Stomach (tissue), 9 donors: Measurements from ENCODE around the gene FREM1. TPM values are rescaled to one million over a fixed set of nuclear protein-coding genes. Genes with fewer than 3 reads are reported as not detected.

Experiments used
- DNase-seq, 2 donors: peaks; one replicate each; pipeline versions ENCODE4 v3.0.0 to v3.0.0-alpha.2; 2013 to 2019
- H3K27ac ChIP-seq, 5 donors: fragments of 200-600 bp in 4 of 5; sonication (generic) in 4 of 5; one replicate each; pipeline ENCODE4 v1.5.1; 2013 to 2019; ENCODE audit warnings: mild to moderate bottlenecking in 1 of 5, moderate library complexity in 1 of 5
- H3K27me3 ChIP-seq, 3 donors: fragments of 200-600 bp; sonication (generic); one replicate each; pipeline ENCODE4 v1.5.1; 2017 to 2019; ENCODE audit warnings: mixed run types in 1 of 3
- H3K36me3 ChIP-seq, 4 donors: fragments of 200-600 bp; sonication (generic); 1 replicate in 3 of 4; 2 replicates in 1 of 4; pipeline ENCODE4 v1.5.1; 2016 to 2019
- H3K4me1 ChIP-seq, 4 donors: fragments of 200-600 bp; sonication (generic); one replicate each; pipeline ENCODE4 v1.5.1; 2016 to 2019
- H3K4me3 ChIP-seq, 4 donors: fragments of 200-600 bp; sonication (generic) in 3 of 4; one replicate each; pipeline ENCODE4 v1.5.1; 2016 to 2019; ENCODE audit warnings: mild to moderate bottlenecking in 1 of 4
- H3K9me3 ChIP-seq, 4 donors: fragments of 200-600 bp; sonication (generic); one replicate each; pipeline ENCODE4 v1.5.1; 2016 to 2019
- CTCF ChIP-seq, 7 experiments: fragments of 450-650 bp in 4 of 7; fragments of 200-600 bp in 3 of 7; sonication (generic) in 3 of 7; IDR thresholded peaks; one replicate each; pipeline ENCODE4 v1.5.1; 2016 to 2019; ENCODE audit warnings: antibody characterized with exemption in 7 of 7, control low read depth in 2 of 7, mild to moderate bottlenecking in 1 of 7
- EP300 ChIP-seq: sonication (generic); formaldehyde crosslinking; IDR thresholded peaks from one replicate; pipeline ENCODE4 v1.6.1; 2017; ENCODE audit warnings: antibody characterized with exemption
- POLR2A ChIP-seq, 4 donors: fragments of 450-650 bp; IDR thresholded peaks; one replicate each; pipeline ENCODE4 v1.6.1; 2016; ENCODE audit warnings: antibody characterized with exemption in 4 of 4, control low read depth in 2 of 4, mild to moderate bottlenecking in 1 of 4, moderate library complexity in 1 of 4
- POLR2AphosphoS5 ChIP-seq, 3 donors: sonication (generic); formaldehyde crosslinking; IDR thresholded peaks; one replicate each; pipeline ENCODE4 v1.6.1; 2016; ENCODE audit warnings: antibody characterized with exemption in 3 of 3
- WGBS, 5 donors: extraction: QIAGEN DNeasy Blood & Tissue Kit in 3 of 5; methylation state at CpG; one replicate each; pipeline versions ENCODE4 v1.1.5 to v1.1.7; 2013 to 2018; 5-methylcytosine and 5-hydroxymethylcytosine counted together
- intact Hi-C: fragments of 100-400 bp; cut with DNase I; formaldehyde crosslinking; loops from one replicate; pipeline ENCODE4 v1.15.1; 2023; ENCODE audit warnings: low total_unique reads
- polyA plus RNA-seq, 3 donors: library from polyadenylated mRNA; stranded (reverse); fragments of 200-250 nt; gene quantifications; one replicate each; pipeline ENCODE4 v1.2.3, GENCODE V29; 2013
- total RNA-seq, 5 donors: library from RNA; depleted of rRNA; stranded (reverse); fragments of >200 nt; gene quantifications; one replicate each; pipeline versions ENCODE4 v1.1.0 to v1.2.3, GENCODE V29; 2014 to 2016
- donor health status: healthy with polysubstance abuse.
- donor health status: Bipolar disorder and iron deficiency.
- donor health status: healthy.

Gene FREM1
- total and polyA plus RNA-seq, 8 donors, result 0.12 to 14.7 (median 0.58) TPM; not detected in 1

GRCh38 chr9:14866200-14866749 is 44.0 kb downstream of the FREM1 start:
- TF ChIP-seq EP300 (no peak), POLR2AphosphoS5 (IDR thresholded peaks at IDR 0.05) (no peak), CTCF (IDR thresholded peaks at IDR 0.05) (no peak), POLR2A (IDR thresholded peaks at IDR 0.05) (no peak)
- Histone ChIP-seq H3K4me3 (no peak overlapping the region), H3K27me3 (no peaks in the 10 kb centered on the region), H3K9me3 (no peaks in the 10 kb centered on the region), H3K4me1 (peaks cover 0 to 5% (median 2%) of the 10 kb centered on the region in 4 donors), H3K36me3 (no peaks in the 10 kb centered on the region), H3K27ac (no peak overlapping the region)
- no peak for DNase-seq
- WGBS, 5 donors, result 86 to 97% (median 90%) methylated on average over 2 of the region's 2 CpGs
- intact Hi-C loops, result no loop called here

GRCh38 chr9:14864309-14864708 is 45.9 kb downstream of the FREM1 start:
- TF ChIP-seq EP300 (no peak), POLR2AphosphoS5 (IDR thresholded peaks at IDR 0.05) (no peak), POLR2A (IDR thresholded peaks at IDR 0.05) (no peak)
- Histone ChIP-seq H3K36me3 (no peaks in the 10 kb centered on the region), H3K9me3 (no peaks in the 10 kb centered on the region), H3K4me1 (peaks cover 0 to 3% (median 0%) of the 10 kb centered on the region in 4 donors), H3K4me3 (no peak overlapping the region), H3K27me3 (no peaks in the 10 kb centered on the region), H3K27ac (no peak overlapping the region)
- intact Hi-C loops, result no loop called here
- 88 to 96% (median 94%) methylated on average over 1 of the region's 1 CpG for WGBS, 5 donors
- no peak for DNase-seq

- TF ChIP-seq POLR2AphosphoS5 (IDR thresholded peaks at IDR 0.05) (no peak), CTCF (IDR thresholded peaks at IDR 0.05) (no peak), EP300 (no peak), POLR2A (IDR thresholded peaks at IDR 0.05) (no peak)
- Histone ChIP-seq H3K36me3 (no peaks in the 10 kb centered on the region), H3K27ac (no peak overlapping the region), H3K27me3 (no peaks in the 10 kb centered on the region), H3K4me1 (no peaks in the 10 kb centered on the region), H3K9me3 (no peaks in the 10 kb centered on the region), H3K4me3 (no peak overlapping the region)
- no peak for DNase-seq
- 92 to 98% (median 96%) methylated on average over 3 of the region's 3 CpGs for WGBS, 5 donors
- intact Hi-C loops, result no loop called here
Observed at GRCh38 chr9:14863402-14863801, 46.8 kb downstream of the FREM1 start.

GRCh38 chr9:14857449-14858305 is 52.6 kb downstream of the FREM1 start:
- 88 to 92% (median 91%) methylated on average over 7 of the region's 7 CpGs for WGBS, 5 donors
- Histone ChIP-seq H3K4me3 (no peak overlapping the region), H3K27me3 (no peaks in the 10 kb centered on the region), H3K4me1 (no peaks in the 10 kb centered on the region), H3K36me3 (no peaks in the 10 kb centered on the region), H3K27ac (no peak overlapping the region), H3K9me3 (no peaks in the 10 kb centered on the region)
- no peak for DNase-seq
- no peak for TF ChIP-seq POLR2A (IDR thresholded peaks at IDR 0.05)
- intact Hi-C loops, result no loop called here

GRCh38 chr9:14849851-14850250 is 60.4 kb downstream of the FREM1 start:
- intact Hi-C loops, result no loop called here
- Histone ChIP-seq H3K27ac (no peak overlapping the region), H3K4me3 (no peak overlapping the region), H3K27me3 (no peaks in the 10 kb centered on the region), H3K36me3 (peaks cover 0 to 7% (median 0%) of the 10 kb centered on the region in 4 donors), H3K4me1 (no peaks in the 10 kb centered on the region), H3K9me3 (no peaks in the 10 kb centered on the region)
- no peak for DNase-seq
- TF ChIP-seq EP300 (no peak), CTCF (IDR thresholded peaks at IDR 0.05) (no peak), POLR2AphosphoS5 (IDR thresholded peaks at IDR 0.05) (no peak), POLR2A (IDR thresholded peaks at IDR 0.05) (no peak)
- WGBS, 5 donors, result 42 to 67% (median 60%) methylated on average over 4 of the region's 4 CpGs
